NB4 (cell line): ENCODE data around the gene FIBCD1.

ENCODE experiments used
- DNase-seq: peaks from one replicate; pipeline ENCODE4 v3.0.0; 2010; ENCODE audit warnings: low read depth
- H3K4me3 ChIP-seq: one replicate; pipeline ENCODE4 v1.5.1; 2011; ENCODE audit warnings: mild to moderate bottlenecking, low read depth, low read length, moderate library complexity
- MYC ChIP-seq: IDR thresholded peaks from 2 replicates; pipeline ENCODE4 v1.6.1; 2011; ENCODE audit warnings: low read depth, low read length
- POLR2A ChIP-seq: IDR thresholded peaks from 2 replicates; pipeline ENCODE4 v1.6.1; 2011; ENCODE audit warnings: mild to moderate bottlenecking; ENCODE audit not compliant: insufficient read length; ENCODE audit errors: extremely low read depth
- TF ChIP-seq, protein P1 (sequence below): IDR thresholded peaks from one replicate; pipeline ENCODE4 v1.5.1; 2012; ENCODE audit warnings: low read depth, low read length
- TF ChIP-seq, protein P2 (sequence below): IDR thresholded peaks from 2 replicates; pipeline ENCODE4 v1.6.1; 2011; ENCODE audit warnings: low read depth, low read length

The FIBCD1 gene

DNA sequence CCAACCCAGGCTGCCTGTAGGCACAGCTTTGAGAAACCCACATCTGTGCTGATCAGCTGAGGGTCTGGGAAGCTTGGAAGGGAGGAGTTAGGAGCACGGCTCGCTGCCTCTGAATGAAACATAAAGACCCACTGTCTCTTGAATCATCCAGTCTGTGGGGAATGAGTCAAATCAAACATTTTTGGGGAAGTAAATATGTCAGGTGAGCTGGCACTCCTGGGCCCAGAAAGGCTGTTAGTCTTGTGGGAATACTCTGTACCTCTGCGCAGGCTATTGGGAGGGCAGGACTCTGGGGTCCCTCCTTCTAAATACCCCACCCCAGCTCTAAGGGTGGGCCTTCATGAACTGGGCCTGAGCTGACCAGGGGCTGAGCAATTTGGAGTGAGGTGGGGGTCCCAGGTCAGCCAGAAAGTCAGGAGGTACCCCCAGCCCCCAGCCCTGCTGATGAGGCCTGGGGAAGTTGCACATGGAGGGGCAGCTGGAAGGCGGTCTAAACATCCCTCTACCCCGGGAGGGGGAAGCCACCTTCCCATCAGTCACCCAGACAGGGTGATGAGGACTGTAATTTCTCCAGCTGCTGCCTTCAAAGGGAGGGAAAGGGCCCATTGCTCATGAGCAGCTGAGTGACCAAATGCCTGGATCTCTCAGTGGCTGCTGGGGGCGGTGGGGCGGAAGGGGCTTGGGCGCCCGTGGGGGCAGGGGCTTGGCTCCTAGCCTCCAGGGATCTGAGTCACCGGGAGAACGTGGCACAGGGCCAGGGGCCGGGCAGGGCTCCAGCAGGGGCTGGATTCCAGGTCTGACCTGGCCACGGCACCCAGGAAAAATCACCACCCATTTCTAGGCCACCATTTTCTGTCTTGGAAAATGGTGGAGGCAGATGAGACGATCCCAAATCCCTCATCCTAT is 10.8 kb downstream of the FIBCD1 start:
- DNase-seq, result no peak
- no peak for TF ChIP-seq MYC
- no peak for TF ChIP-seq POLR2A
- TF ChIP-seq, protein P1, sequence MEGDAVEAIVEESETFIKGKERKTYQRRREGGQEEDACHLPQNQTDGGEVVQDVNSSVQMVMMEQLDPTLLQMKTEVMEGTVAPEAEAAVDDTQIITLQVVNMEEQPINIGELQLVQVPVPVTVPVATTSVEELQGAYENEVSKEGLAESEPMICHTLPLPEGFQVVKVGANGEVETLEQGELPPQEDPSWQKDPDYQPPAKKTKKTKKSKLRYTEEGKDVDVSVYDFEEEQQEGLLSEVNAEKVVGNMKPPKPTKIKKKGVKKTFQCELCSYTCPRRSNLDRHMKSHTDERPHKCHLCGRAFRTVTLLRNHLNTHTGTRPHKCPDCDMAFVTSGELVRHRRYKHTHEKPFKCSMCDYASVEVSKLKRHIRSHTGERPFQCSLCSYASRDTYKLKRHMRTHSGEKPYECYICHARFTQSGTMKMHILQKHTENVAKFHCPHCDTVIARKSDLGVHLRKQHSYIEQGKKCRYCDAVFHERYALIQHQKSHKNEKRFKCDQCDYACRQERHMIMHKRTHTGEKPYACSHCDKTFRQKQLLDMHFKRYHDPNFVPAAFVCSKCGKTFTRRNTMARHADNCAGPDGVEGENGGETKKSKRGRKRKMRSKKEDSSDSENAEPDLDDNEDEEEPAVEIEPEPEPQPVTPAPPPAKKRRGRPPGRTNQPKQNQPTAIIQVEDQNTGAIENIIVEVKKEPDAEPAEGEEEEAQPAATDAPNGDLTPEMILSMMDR, result no peak
- TF ChIP-seq, protein P2, sequence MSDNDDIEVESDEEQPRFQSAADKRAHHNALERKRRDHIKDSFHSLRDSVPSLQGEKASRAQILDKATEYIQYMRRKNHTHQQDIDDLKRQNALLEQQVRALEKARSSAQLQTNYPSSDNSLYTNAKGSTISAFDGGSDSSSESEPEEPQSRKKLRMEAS, result no peak
- H3K4me3 ChIP-seq, result no peak overlapping the region

DNA sequence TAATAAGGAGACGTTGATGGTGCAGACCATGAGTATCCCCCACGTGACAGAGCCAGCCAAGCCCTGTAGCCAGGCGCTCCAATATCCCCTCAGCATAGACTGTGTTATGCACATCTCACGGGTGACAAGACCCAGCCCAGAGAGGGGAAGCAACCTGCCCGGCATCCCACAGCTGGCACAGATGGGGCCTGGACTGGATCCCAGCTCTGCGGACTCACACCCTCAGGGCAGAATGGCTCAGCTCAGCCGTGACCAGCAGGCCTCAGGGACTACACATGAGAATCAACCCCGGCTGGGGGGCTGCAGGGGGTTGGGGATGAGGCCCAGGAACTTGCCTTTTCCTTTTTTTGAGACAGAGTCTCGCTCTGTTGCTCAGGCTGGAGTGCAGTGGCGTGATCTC is 11.7 kb downstream of the FIBCD1 start:
- no peak overlapping the region for H3K4me3 ChIP-seq
- no peak for DNase-seq
- TF ChIP-seq, protein P2, result no peak
- no peak for TF ChIP-seq MYC

DNA sequence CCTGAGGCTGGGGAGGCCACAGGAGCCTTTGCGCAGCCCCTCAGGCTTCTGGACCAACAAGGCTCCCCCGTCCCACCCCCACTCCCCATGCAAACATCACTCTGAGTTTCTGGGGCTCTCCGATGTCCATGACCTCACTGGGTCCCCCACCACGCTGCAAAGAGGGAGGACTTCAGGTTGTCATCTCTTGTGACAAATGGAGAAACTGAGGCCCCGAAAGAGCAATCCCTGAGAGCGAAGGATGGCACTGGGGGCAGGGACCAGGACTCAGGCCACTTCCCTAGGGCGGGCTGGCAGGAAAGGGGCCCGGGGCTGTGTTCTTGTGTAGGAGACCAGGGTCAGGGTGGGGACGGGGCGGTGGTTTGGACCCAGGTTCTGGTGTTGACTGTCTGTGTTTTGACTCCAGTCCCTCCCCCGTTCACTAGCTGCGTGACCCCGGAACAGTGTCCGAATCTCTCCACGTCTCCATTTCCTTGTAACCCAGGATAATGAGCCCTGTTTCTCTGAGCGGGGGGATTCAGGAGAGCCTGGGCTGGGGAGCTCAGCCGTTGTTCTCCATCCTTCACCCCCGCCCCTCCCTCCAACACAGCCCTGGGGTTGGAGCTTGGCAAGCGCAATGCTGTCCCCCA is 13.9 kb downstream of the FIBCD1 start:
- no peak for TF ChIP-seq POLR2A
- TF ChIP-seq, protein P1, result no peak
- TF ChIP-seq, protein P2, result no peak
- TF ChIP-seq MYC, result no peak
- no peak for DNase-seq
- H3K4me3 ChIP-seq, result no peak overlapping the region

DNA sequence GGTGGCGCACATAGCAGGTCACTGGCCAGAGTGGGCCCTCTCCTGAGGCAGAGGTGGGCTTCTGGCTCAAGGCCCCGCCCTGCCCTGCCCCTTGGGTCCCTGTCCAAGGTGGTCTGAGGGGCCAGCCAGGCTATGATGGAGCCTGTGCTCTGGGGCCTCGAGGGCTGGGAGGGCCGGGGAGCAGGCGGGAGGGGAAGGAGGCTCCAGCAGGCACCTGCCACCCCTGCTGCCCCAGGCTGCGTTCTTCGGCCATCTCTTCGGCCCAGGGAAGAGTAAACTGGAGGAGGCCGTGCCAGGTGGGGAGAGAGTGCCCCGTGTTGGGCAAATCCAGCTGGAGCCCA is 14.6 kb downstream of the FIBCD1 start:
- no peak for DNase-seq
- no peak overlapping the region for H3K4me3 ChIP-seq
- TF ChIP-seq, protein P1, result no peak
- TF ChIP-seq POLR2A (no peak), MYC (no peak)
- TF ChIP-seq, protein P2, result no peak

DNA sequence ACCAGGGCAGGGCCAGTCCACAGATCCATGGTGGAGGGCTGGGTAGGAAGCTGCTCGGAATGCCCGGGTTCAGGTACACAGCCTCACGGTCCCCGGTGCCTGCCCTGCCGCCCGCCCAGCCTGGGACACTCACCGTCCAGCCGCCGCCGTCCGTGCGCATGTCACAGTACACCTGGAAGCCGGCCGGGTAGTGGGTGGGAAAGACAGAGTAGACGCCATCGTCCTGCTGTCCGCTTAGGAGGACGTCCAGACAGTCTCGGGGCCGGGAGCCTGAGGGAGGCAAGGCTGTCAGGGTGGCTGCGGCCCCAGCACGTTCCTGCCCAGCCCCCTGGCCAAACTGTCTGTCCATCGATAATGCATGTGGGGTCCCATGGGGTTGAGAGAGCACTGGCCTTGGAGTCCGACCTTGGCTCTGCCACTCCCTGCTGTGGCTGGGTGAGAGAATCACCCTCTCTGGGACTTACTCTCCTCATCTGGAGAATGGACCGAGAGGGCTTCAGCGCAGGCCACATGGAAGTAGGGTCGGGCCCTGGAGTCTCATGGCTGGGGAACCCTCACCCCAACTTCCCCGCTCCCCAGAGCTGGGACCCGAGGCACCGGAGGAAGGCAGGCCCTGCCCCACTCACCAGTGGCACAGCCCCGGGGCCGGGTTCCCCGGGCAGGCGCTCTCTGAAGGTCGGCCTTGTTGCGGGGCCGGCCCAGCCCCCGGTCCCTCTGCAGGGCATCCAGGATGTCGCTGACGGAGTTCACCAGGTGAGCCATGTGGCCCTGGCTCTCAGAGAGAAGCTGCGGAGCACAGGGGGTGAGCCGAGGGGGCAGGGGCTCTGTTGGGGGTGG is 15.2 kb downstream of the FIBCD1 start:
- no peak for DNase-seq
- H3K4me3 ChIP-seq, result no peak overlapping the region
- TF ChIP-seq POLR2A (no peak), MYC (no peak)
- TF ChIP-seq, protein P2, result no peak
- TF ChIP-seq, protein P1, result no peak
